GM18526 (cell line): ENCODE data around the gene ZNF451.

ENCODE experiments used
- POLR2A ChIP-seq: IDR thresholded peaks from 3 replicates; pipeline ENCODE4 v1.6.1; 2011; ENCODE audit not compliant: insufficient read length; ENCODE audit errors: extremely low read depth

Gene ZNF451

GRCh38 chr6:57094689-57095088 is 4.7 kb downstream of the ZNF451 start:
- TF ChIP-seq POLR2A, result no peak

GRCh38 chr6:57097596-57097995 is 7.6 kb downstream of the ZNF451 start:
- no peak for TF ChIP-seq POLR2A

GRCh38 chr6:57102976-57103375 is 13.0 kb downstream of the ZNF451 start:
- TF ChIP-seq POLR2A, result no peak

- no peak for TF ChIP-seq POLR2A
Measured at GRCh38 chr6:57104336-57104735, 14.3 kb downstream of the ZNF451 start.

- TF ChIP-seq POLR2A, result no peak
Measured at GRCh38 chr6:57106990-57107389, 17.0 kb downstream of the ZNF451 start.

- TF ChIP-seq POLR2A, result no peak
Measured at GRCh38 chr6:57108691-57109090, 18.7 kb downstream of the ZNF451 start.

GRCh38 chr6:57109880-57110279 is 19.9 kb downstream of the ZNF451 start:
- no peak for TF ChIP-seq POLR2A

GRCh38 chr6:57113105-57113504 is 23.1 kb downstream of the ZNF451 start:
- TF ChIP-seq POLR2A, result no peak

GRCh38 chr6:57116776-57117175 is 26.8 kb downstream of the ZNF451 start:
- TF ChIP-seq POLR2A, result no peak

- no peak for TF ChIP-seq POLR2A
Measured at GRCh38 chr6:57117796-57118195, 27.8 kb downstream of the ZNF451 start.

GRCh38 chr6:57123111-57123510 is 33.1 kb downstream of the ZNF451 start:
- TF ChIP-seq POLR2A, result no peak

GRCh38 chr6:57127763-57128162 is 37.8 kb downstream of the ZNF451 start:
- no peak for TF ChIP-seq POLR2A

GRCh38 chr6:57130661-57131177 is 40.7 kb downstream of the ZNF451 start:
- TF ChIP-seq POLR2A, result no peak

- TF ChIP-seq POLR2A, result no peak
Measured at GRCh38 chr6:57134954-57135353, 45.0 kb downstream of the ZNF451 start.

GRCh38 chr6:57135885-57136284 is 45.9 kb downstream of the ZNF451 start:
- TF ChIP-seq POLR2A, result no peak

GRCh38 chr6:57137350-57137749 is 47.4 kb downstream of the ZNF451 start:
- TF ChIP-seq POLR2A, result no peak

GRCh38 chr6:57138026-57138425 is 48.0 kb downstream of the ZNF451 start:
- TF ChIP-seq POLR2A, result no peak
